ENCODE data around the gene WNT16. TPM values are rescaled to one million over a fixed set of nuclear protein-coding genes. Genes with fewer than 3 reads are reported as not detected.
"Not testable (repeated sequence)": the region's sequence is repeated elsewhere in the genome, so short reads cannot be mapped to it uniquely, and the experiment has no call there.

Gene WNT16
- polyA plus RNA-seq, 2 donors = 0.02 to 0.05 TPM

DNA sequence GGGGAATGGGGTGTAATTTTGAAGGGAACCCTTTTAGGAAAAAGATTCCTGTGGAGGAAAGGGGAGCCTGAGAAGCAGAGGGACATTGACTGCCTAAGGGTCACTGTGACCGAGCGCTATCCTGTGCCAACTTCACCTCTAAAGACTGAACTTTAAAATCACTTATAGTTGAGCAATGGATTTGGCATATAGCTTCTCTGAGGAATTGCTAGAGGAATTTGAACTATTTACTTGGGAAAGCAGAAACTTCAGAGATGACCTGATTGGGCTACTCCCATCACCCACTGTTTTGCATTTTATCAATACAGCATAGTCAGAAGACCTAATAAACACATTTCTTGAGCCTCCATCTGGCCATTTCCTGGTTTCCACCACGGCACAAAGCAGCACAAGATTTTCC, 23.7 kb upstream of the WNT16 start:
- 80 to 87% methylated on average over 3 of the region's 3 CpGs for WGBS, 2 donors
- no peaks in the 10 kb centered on the region for H3K9me3 ChIP-seq (ENCODE audit: control insufficient read depth in 2 of 2, insufficient read depth in 1 of 2, low read depth in 1 of 2, low read length in 1 of 2)
- H3K36me3 ChIP-seq (ENCODE audit: control insufficient read depth in 2 of 2, insufficient read depth in 2 of 2, low read length in 1 of 2) = no peaks in the 10 kb centered on the region
- no peaks in the 10 kb centered on the region for H3K4me1 ChIP-seq (ENCODE audit: control insufficient read depth in 2 of 2, insufficient read depth in 2 of 2, low read length in 1 of 2)
- no peak overlapping the region for H3K27ac ChIP-seq (ENCODE audit: low read depth in 2 of 2, low read length in 1 of 2)
- H3K4me3 ChIP-seq (ENCODE audit: low read depth in 1 of 2, low read length in 2 of 2) = no peak overlapping the region
- no peaks in the 10 kb centered on the region for H3K27me3 ChIP-seq (ENCODE audit: control insufficient read depth in 1 of 2, insufficient read depth in 2 of 2, low read length in 2 of 2)

DNA sequence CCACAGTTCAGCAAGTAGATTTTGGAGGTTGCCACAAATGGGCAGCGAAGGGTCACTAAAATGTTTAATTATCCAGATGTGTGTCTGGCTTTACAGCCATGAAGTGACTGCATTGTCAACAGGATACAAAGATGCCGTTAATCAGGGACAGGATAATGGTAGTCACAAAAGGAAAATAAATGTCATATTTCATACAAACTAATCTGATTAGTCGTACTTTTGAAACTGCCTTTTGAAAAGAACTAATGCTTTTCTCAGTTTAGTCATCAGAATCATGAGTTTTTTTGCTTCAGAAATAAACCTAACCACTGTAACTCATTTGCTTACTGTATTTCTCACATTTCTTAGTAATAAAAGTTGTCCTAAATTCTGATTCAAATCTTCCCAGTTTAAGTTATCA, 22.2 kb upstream of the WNT16 start:
- Histone ChIP-seq H3K27me3 (ENCODE audit: control insufficient read depth in 1 of 2, insufficient read depth in 2 of 2, low read length in 2 of 2) (no peaks in the 10 kb centered on the region), H3K4me1 (ENCODE audit: control insufficient read depth in 2 of 2, insufficient read depth in 2 of 2, low read length in 1 of 2) (no peaks in the 10 kb centered on the region), H3K36me3 (ENCODE audit: control insufficient read depth in 2 of 2, insufficient read depth in 2 of 2, low read length in 1 of 2) (no peaks in the 10 kb centered on the region), H3K27ac (ENCODE audit: low read depth in 2 of 2, low read length in 1 of 2) (no peak overlapping the region), H3K4me3 (ENCODE audit: low read depth in 1 of 2, low read length in 2 of 2) (no peak overlapping the region), H3K9me3 (ENCODE audit: control insufficient read depth in 2 of 2, insufficient read depth in 1 of 2, low read depth in 1 of 2, low read length in 1 of 2) (no peaks in the 10 kb centered on the region)
- 38 to 46% methylated on average over 3 of the region's 3 CpGs for WGBS, 2 donors

GRCh38 chr7:121307021-121307574, 21.7 kb upstream of the WNT16 start:
- Histone ChIP-seq H3K27me3 (ENCODE audit: control insufficient read depth in 1 of 2, insufficient read depth in 2 of 2, low read length in 2 of 2) (no peaks in the 10 kb centered on the region), H3K4me3 (ENCODE audit: low read depth in 1 of 2, low read length in 2 of 2) (no peak overlapping the region), H3K27ac (ENCODE audit: low read depth in 2 of 2, low read length in 1 of 2) (no peak overlapping the region)

GRCh38 chr7:121313220-121313792, 15.5 kb upstream of the WNT16 start:
- no peaks in the 10 kb centered on the region for H3K9me3 ChIP-seq (ENCODE audit: control insufficient read depth in 2 of 2, insufficient read depth in 1 of 2, low read depth in 1 of 2, low read length in 1 of 2)
- H3K4me3 ChIP-seq (ENCODE audit: low read depth in 1 of 2, low read length in 2 of 2) = no peak overlapping the region
- H3K27ac ChIP-seq (ENCODE audit: low read depth in 2 of 2, low read length in 1 of 2) = peak overlapping the region in 1 of 2 donors; percentile 13

More at GRCh38 chr7:121307021-121307574, 21.7 kb upstream of the WNT16 start:
- H3K9me3 ChIP-seq (ENCODE audit: control insufficient read depth in 2 of 2, insufficient read depth in 1 of 2, low read depth in 1 of 2, low read length in 1 of 2) = no peaks in the 10 kb centered on the region
- no peaks in the 10 kb centered on the region for H3K4me1 ChIP-seq (ENCODE audit: control insufficient read depth in 2 of 2, insufficient read depth in 2 of 2, low read length in 1 of 2)
- no peaks in the 10 kb centered on the region for H3K36me3 ChIP-seq (ENCODE audit: control insufficient read depth in 2 of 2, insufficient read depth in 2 of 2, low read length in 1 of 2)
- WGBS, 2 donors = 39 to 54% methylated on average over 4 of the region's 4 CpGs

GRCh38 chr7:121313793-121314676, 14.8 kb upstream of the WNT16 start:
- H3K36me3 ChIP-seq (ENCODE audit: control insufficient read depth in 2 of 2, insufficient read depth in 2 of 2, low read length in 1 of 2) = no peaks in the 10 kb centered on the region
- no peaks in the 10 kb centered on the region for H3K27me3 ChIP-seq (ENCODE audit: control insufficient read depth in 1 of 2, insufficient read depth in 2 of 2, low read length in 2 of 2)
- no peaks in the 10 kb centered on the region for H3K4me1 ChIP-seq (ENCODE audit: control insufficient read depth in 2 of 2, insufficient read depth in 2 of 2, low read length in 1 of 2)
- H3K27ac ChIP-seq (ENCODE audit: low read depth in 2 of 2, low read length in 1 of 2) = no peak overlapping the region
- WGBS, 2 donors = 30 to 33% methylated on average over 9 of the region's 9 CpGs
- H3K9me3 ChIP-seq (ENCODE audit: control insufficient read depth in 2 of 2, insufficient read depth in 1 of 2, low read depth in 1 of 2, low read length in 1 of 2) = no peaks in the 10 kb centered on the region
- no peak overlapping the region for H3K4me3 ChIP-seq (ENCODE audit: low read depth in 1 of 2, low read length in 2 of 2)

More at GRCh38 chr7:121313220-121313792, 15.5 kb upstream of the WNT16 start:
- 24 to 44% methylated on average over 3 of the region's 3 CpGs for WGBS, 2 donors
- H3K27me3 ChIP-seq (ENCODE audit: control insufficient read depth in 1 of 2, insufficient read depth in 2 of 2, low read length in 2 of 2) = no peaks in the 10 kb centered on the region
- no peaks in the 10 kb centered on the region for H3K36me3 ChIP-seq (ENCODE audit: control insufficient read depth in 2 of 2, insufficient read depth in 2 of 2, low read length in 1 of 2)
- no peaks in the 10 kb centered on the region for H3K4me1 ChIP-seq (ENCODE audit: control insufficient read depth in 2 of 2, insufficient read depth in 2 of 2, low read length in 1 of 2)

DNA sequence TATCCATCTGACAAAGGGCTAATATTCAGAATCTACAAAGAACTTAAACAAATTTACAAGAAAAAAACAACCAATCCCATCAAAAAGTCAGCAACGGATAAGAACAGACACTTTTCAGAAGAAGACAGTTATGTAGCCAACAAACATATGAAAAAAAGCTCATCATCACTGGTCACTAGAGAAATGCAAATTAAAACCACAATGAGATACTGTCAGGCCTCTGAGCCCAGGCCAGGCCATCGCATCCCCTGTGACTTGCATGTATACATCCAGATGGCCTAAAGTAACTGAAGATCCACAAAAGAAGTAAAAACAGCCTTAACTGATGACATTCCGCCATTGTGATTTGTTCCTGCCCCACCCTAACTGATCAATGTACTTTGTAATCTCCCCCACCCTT, 13.6 kb upstream of the WNT16 start:
- not testable (repeated sequence) for H3K27me3 ChIP-seq (ENCODE audit: control insufficient read depth in 1 of 2, insufficient read depth in 2 of 2, low read length in 2 of 2)
- WGBS, 2 donors = 91 to 94% methylated on average over 2 of the region's 3 CpGs

DNA sequence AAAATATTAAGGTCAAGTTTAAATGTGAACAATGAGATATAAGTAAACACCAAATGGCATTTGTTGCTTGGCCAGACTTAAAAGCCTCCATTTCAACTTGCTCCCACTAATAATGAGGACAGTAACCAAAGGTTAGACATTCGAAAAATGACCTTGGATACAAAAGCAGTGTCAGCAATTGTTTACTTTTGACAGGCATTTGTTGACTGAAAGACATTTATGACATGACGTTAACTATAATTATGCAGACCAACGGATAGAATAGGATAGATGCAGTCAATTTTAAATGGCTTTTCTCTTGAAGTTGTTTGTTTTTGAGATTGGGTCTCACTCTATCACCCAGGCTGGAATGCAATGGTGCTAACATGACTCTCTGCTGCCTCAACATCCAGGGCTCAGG, 6.3 kb upstream of the WNT16 start:
- H3K4me3 ChIP-seq (ENCODE audit: low read depth in 1 of 2, low read length in 2 of 2) = no peak overlapping the region
- no peaks in the 10 kb centered on the region for H3K36me3 ChIP-seq (ENCODE audit: control insufficient read depth in 2 of 2, insufficient read depth in 2 of 2, low read length in 1 of 2)
- no peaks in the 10 kb centered on the region for H3K27me3 ChIP-seq (ENCODE audit: control insufficient read depth in 1 of 2, insufficient read depth in 2 of 2, low read length in 2 of 2)
- WGBS, 2 donors = 60 to 72% methylated on average over 3 of the region's 3 CpGs
- H3K4me1 ChIP-seq (ENCODE audit: control insufficient read depth in 2 of 2, insufficient read depth in 2 of 2, low read length in 1 of 2) = no peaks in the 10 kb centered on the region
- H3K27ac ChIP-seq (ENCODE audit: low read depth in 2 of 2, low read length in 1 of 2) = no peak overlapping the region
- H3K9me3 ChIP-seq (ENCODE audit: control insufficient read depth in 2 of 2, insufficient read depth in 1 of 2, low read depth in 1 of 2, low read length in 1 of 2) = no peaks in the 10 kb centered on the region

More for the DNA sequence above, 13.6 kb upstream of the WNT16 start:
- not testable (repeated sequence) for H3K4me1 ChIP-seq (ENCODE audit: control insufficient read depth in 2 of 2, insufficient read depth in 2 of 2, low read length in 1 of 2); H3K9me3 ChIP-seq (ENCODE audit: control insufficient read depth in 2 of 2, insufficient read depth in 1 of 2, low read depth in 1 of 2, low read length in 1 of 2); H3K27ac ChIP-seq (ENCODE audit: low read depth in 2 of 2, low read length in 1 of 2); H3K36me3 ChIP-seq (ENCODE audit: control insufficient read depth in 2 of 2, insufficient read depth in 2 of 2, low read length in 1 of 2); H3K4me3 ChIP-seq (ENCODE audit: low read depth in 1 of 2, low read length in 2 of 2)

DNA sequence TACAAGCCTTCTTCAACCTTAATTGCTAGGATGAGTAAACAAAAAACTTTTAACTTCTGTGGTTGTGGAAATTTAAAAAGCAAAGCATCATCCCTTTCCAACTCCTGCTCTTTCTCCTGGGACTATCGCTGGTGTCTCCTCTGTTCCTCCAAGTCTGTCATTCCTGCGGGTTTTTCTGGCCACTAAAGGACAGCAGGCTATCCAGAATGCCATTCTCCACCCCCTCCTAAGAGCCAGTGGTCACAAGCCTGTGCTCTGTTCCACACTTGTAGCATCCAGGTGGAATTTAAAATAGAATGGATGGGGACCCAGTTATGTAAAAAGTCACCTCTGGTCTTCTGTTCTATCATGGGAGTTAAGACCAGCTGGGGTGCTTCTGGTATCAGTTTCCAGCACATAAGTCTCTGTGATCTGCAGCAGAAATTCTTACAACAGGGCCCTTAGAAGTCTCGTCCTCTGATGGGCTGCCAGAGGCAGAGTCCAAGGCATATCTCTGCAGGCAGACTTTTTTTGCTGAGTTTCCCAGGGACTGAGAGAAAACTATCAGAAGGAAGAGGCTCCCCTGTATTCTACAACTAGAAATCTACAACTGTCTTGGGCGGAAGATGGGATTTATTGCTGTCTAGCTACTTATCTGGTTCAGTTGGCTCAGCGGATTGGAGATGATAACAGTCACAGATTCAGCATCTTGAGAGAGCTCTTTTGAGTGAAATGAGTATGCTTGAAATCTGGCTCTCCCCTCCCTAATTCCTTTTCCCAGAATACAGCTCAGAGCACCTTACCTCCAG, 5.1 kb upstream of the WNT16 start:
- Histone ChIP-seq H3K4me3 (ENCODE audit: low read depth in 1 of 2, low read length in 2 of 2) (no peak overlapping the region), H3K9me3 (ENCODE audit: control insufficient read depth in 2 of 2, insufficient read depth in 1 of 2, low read depth in 1 of 2, low read length in 1 of 2) (no peaks in the 10 kb centered on the region), H3K36me3 (ENCODE audit: control insufficient read depth in 2 of 2, insufficient read depth in 2 of 2, low read length in 1 of 2) (no peaks in the 10 kb centered on the region), H3K4me1 (ENCODE audit: control insufficient read depth in 2 of 2, insufficient read depth in 2 of 2, low read length in 1 of 2) (peaks cover 0 to under 1% of the 10 kb centered on the region in 2 donors), H3K27ac (ENCODE audit: low read depth in 2 of 2, low read length in 1 of 2) (no peak overlapping the region), H3K27me3 (ENCODE audit: control insufficient read depth in 1 of 2, insufficient read depth in 2 of 2, low read length in 2 of 2) (peaks cover 0 to 4% of the 10 kb centered on the region in 2 donors)
- WGBS, 2 donors = 67 to 74% methylated on average over 5 of the region's 5 CpGs

DNA sequence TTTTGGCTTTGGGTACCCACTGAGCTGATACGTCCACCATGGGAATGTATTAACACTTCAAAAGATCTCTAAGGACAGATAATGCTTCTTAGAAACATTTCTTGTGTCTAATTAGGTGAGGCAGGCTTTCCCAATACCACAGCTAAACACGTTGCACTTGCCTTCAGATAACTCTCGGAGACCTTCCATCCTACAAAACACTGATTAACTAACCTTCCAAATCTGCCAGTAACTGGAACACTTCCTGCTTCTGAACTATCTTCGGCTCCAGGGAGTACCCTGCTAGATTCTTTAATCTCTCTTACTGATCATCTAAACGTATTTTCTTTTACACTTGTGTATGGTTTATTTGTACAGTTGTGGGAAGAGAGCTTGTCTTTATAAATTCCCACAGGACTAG, 1.1 kb upstream of the WNT16 start:
- H3K27me3 ChIP-seq (ENCODE audit: control insufficient read depth in 1 of 2, insufficient read depth in 2 of 2, low read length in 2 of 2) = peaks cover 0 to 6% of the 10 kb centered on the region in 2 donors
- H3K4me3 ChIP-seq (ENCODE audit: low read depth in 1 of 2, low read length in 2 of 2) = no peak overlapping the region
- WGBS, 2 donors = 73 to 86% methylated on average over 5 of the region's 5 CpGs
- no peak overlapping the region for H3K27ac ChIP-seq (ENCODE audit: low read depth in 2 of 2, low read length in 1 of 2)
- H3K9me3 ChIP-seq (ENCODE audit: control insufficient read depth in 2 of 2, insufficient read depth in 1 of 2, low read depth in 1 of 2, low read length in 1 of 2) = no peaks in the 10 kb centered on the region
- peaks cover 9 to 12% of the 10 kb centered on the region in 2 donors for H3K4me1 ChIP-seq (ENCODE audit: control insufficient read depth in 2 of 2, insufficient read depth in 2 of 2, low read length in 1 of 2)
- H3K36me3 ChIP-seq (ENCODE audit: control insufficient read depth in 2 of 2, insufficient read depth in 2 of 2, low read length in 1 of 2) = no peaks in the 10 kb centered on the region
